OCI-LY1 (cell line): ENCODE results near the gene UBE2K.

Experiments
- H2AFZ ChIP-seq: fragments of 200-600 bp; sonication (generic), shearing (Covaris generic); 2 replicates; pipeline ENCODE4 v1.6.0; 2014; ENCODE audit warnings: antibody characterized with exemption, mild to moderate bottlenecking, low read length
- H3F3A ChIP-seq: fragments of 200-600 bp; sonication (generic), shearing (Covaris generic); 2 replicates; pipeline ENCODE4 v1.6.0; 2014; ENCODE audit warnings: mild to moderate bottlenecking, antibody characterized with exemption, low read length, moderate library complexity; ENCODE audit not compliant: insufficient read depth
- H3K27ac ChIP-seq: fragments of 200-600 bp; sonication (generic); 2 replicates; pipeline ENCODE4 v1.5.1; 2014; ENCODE audit warnings: low read length, mixed run types, mild to moderate bottlenecking, low read depth; ENCODE audit not compliant: poor library complexity, severe bottlenecking
- H3K27me3 ChIP-seq: fragments of 200-600 bp; sonication (generic); 2 replicates; pipeline ENCODE4 v1.6.0; 2014; ENCODE audit warnings: antibody characterized with exemption, mild to moderate bottlenecking, low read length, moderate library complexity; ENCODE audit not compliant: insufficient read depth
- H3K36me3 ChIP-seq: fragments of 200-600 bp; sonication (generic); 2 replicates; pipeline ENCODE4 v1.6.1; 2014; ENCODE audit warnings: mild to moderate bottlenecking, antibody characterized with exemption, low read length, moderate library complexity, mixed read lengths; ENCODE audit not compliant: insufficient read depth
- H3K4me1 ChIP-seq: fragments of 200-600 bp; sonication (generic); 2 replicates; pipeline ENCODE4 v1.5.1; 2014; ENCODE audit warnings: mild to moderate bottlenecking, low read length, moderate library complexity; ENCODE audit not compliant: insufficient read depth, severe bottlenecking
- H3K4me2 ChIP-seq: fragments of 200-600 bp; sonication (generic), shearing (Covaris generic); 2 replicates; pipeline ENCODE4 v1.6.1; 2014; ENCODE audit warnings: low read length
- H3K4me3 ChIP-seq: fragments of 200-600 bp; sonication (generic); 2 replicates; pipeline ENCODE4 v1.5.1; 2014; ENCODE audit warnings: low read length, low read depth, mild to moderate bottlenecking, mixed read lengths; ENCODE audit not compliant: poor library complexity, severe bottlenecking
- H3K79me2 ChIP-seq: fragments of 200-600 bp; shearing (Covaris generic); 2 replicates; pipeline ENCODE4 v1.6.1; 2016; ENCODE audit warnings: mixed run types, low read length, mixed read lengths; ENCODE audit not compliant: insufficient read depth
- H3K9ac ChIP-seq: fragments of 200-600 bp; sonication (generic), shearing (Covaris generic); 2 replicates; pipeline ENCODE4 v1.6.1; 2014; ENCODE audit warnings: mild to moderate bottlenecking, low read length, mixed read lengths
- H3K9me2 ChIP-seq: fragments of 200-600 bp; sonication (generic), shearing (Covaris generic); 2 replicates; pipeline ENCODE4 v1.6.1; 2014; ENCODE audit warnings: low read depth, mild to moderate bottlenecking, low read length, mixed read lengths
- H3K9me3 ChIP-seq: fragments of 200-600 bp; shearing (Covaris generic); 2 replicates; pipeline ENCODE4 v1.6.1; 2014; ENCODE audit warnings: low read length, mixed read lengths
- H4K20me1 ChIP-seq: fragments of 200-600 bp; sonication (generic), shearing (Covaris generic); 2 replicates; pipeline ENCODE4 v1.6.0; 2016; ENCODE audit warnings: mild to moderate bottlenecking, low read length; ENCODE audit not compliant: insufficient read depth
- CTCF ChIP-seq: fragments of 200-600 bp; sonication (generic), shearing (Covaris generic); IDR thresholded peaks from 2 replicates; pipeline ENCODE4 v1.5.1; 2017; ENCODE audit warnings: mild to moderate bottlenecking, antibody characterized with exemption, low read length, moderate library complexity, mixed read lengths
- EZH2 ChIP-seq: fragments of 200-600 bp; sonication (generic), shearing (Covaris generic); IDR thresholded peaks from 2 replicates; pipeline ENCODE4 v1.8.0; 2017; ENCODE audit warnings: borderline replicate concordance, mixed run types, mild to moderate bottlenecking, antibody characterized with exemption, low read length, moderate library complexity, mixed read lengths

Gene UBE2K

GRCh38 chr4:39660757-39661156 is 37.2 kb upstream of the UBE2K start:
- no peaks in the 10 kb centered on the region for H3K9me3 ChIP-seq
- no peak for TF ChIP-seq CTCF
- no peak for TF ChIP-seq EZH2
- H3K9me2 ChIP-seq: no peaks in the 10 kb centered on the region
- H3F3A ChIP-seq: no peaks in the 10 kb centered on the region
- no peaks in the 10 kb centered on the region for H3K4me1 ChIP-seq
- no peak overlapping the region for H3K4me2 ChIP-seq
- H3K9ac ChIP-seq: no peak overlapping the region
- H3K36me3 ChIP-seq: no peaks in the 10 kb centered on the region
- no peaks in the 10 kb centered on the region for H4K20me1 ChIP-seq
- H2AFZ ChIP-seq: no peak overlapping the region
- no peaks in the 10 kb centered on the region for H3K79me2 ChIP-seq
- no peak overlapping the region for H3K27ac ChIP-seq
- no peaks in the 10 kb centered on the region for H3K27me3 ChIP-seq
- H3K4me3 ChIP-seq: no peak overlapping the region

DNA sequence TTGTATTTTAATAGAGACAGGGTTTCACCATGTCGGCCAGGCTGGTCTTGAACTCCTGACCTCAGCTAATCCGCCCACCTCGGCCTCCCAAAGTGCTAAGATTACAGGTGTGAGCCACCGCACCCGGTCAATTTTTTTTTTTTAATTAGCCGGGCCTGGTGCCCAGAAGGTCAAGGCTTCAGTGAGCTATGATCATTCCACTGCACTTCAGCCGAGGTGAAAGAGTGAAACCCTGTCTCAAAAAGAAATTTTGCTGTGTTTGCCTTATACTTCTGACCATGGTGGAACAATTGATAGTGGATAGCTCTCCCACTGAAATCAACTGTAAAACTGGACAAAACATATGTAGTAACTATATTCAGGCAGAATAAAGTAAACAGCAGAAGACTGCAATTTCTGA is 35.3 kb upstream of the UBE2K start:
- Histone ChIP-seq H2AFZ (no peak overlapping the region), H3K4me3 (no peak overlapping the region), H3K4me1 (no peaks in the 10 kb centered on the region), H3K9me2 (no peaks in the 10 kb centered on the region), H3K9me3 (no peaks in the 10 kb centered on the region), H3F3A (no peaks in the 10 kb centered on the region), H4K20me1 (no peaks in the 10 kb centered on the region), H3K79me2 (no peaks in the 10 kb centered on the region), H3K9ac (no peak overlapping the region), H3K27me3 (no peaks in the 10 kb centered on the region), H3K27ac (no peak overlapping the region), H3K4me2 (no peak overlapping the region), H3K36me3 (no peaks in the 10 kb centered on the region)
- TF ChIP-seq CTCF: no peak
- no peak for TF ChIP-seq EZH2

DNA sequence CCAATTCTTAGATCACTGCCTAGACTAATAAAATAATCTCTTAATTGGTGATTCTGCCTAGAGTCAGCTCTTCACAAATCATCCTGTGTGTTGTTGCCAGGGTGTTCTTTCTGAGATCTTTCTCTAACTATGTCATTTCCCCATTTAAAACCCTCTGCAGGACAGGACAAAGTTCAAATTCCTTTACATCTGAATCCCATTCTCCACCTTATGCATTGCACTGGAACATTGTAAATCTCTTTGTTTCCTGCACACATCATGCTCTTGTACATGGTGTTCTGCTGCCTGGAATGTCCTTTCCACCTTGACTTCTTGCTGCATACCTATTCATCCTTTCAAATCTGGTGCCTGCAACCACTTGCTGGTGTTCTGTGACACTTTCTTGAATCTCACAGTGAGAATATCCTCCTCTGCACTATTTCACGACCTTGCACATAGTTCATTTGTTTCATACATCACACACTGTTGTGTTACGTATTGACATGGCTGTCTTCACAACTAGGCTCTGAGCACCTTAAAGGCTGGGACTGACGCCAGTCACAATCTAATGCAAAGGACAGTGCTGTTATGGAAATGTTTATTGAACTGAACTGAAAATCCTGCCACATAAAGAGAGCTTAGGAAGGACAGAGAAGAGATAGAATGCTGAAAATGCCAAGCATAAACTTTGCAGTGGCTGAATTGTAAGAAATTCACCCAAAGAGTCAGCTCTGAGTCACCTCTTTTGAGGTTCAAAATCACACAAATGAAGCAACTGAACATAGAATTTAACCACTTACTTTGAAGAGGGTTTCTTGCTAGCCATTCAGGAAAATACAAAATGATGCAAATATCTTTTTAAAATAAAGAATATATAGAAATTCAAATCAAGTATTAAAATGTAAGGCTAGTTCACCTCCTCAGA is 32.9 kb upstream of the UBE2K start:
- H4K20me1 ChIP-seq: no peaks in the 10 kb centered on the region
- no peaks in the 10 kb centered on the region for H3K9me3 ChIP-seq
- H3K4me3 ChIP-seq: no peak overlapping the region
- H3K79me2 ChIP-seq: no peaks in the 10 kb centered on the region
- no peak overlapping the region for H3K9ac ChIP-seq
- TF ChIP-seq CTCF: no peak
- no peak for TF ChIP-seq EZH2
- no peak overlapping the region for H2AFZ ChIP-seq
- H3K4me2 ChIP-seq: no peak overlapping the region
- H3K9me2 ChIP-seq: no peaks in the 10 kb centered on the region
- H3K4me1 ChIP-seq: no peaks in the 10 kb centered on the region
- no peaks in the 10 kb centered on the region for H3F3A ChIP-seq
- no peaks in the 10 kb centered on the region for H3K27me3 ChIP-seq
- no peaks in the 10 kb centered on the region for H3K36me3 ChIP-seq
- H3K27ac ChIP-seq: no peak overlapping the region
